Measurements from ENCODE around the gene BMPR1A.

The BMPR1A gene

DNA sequence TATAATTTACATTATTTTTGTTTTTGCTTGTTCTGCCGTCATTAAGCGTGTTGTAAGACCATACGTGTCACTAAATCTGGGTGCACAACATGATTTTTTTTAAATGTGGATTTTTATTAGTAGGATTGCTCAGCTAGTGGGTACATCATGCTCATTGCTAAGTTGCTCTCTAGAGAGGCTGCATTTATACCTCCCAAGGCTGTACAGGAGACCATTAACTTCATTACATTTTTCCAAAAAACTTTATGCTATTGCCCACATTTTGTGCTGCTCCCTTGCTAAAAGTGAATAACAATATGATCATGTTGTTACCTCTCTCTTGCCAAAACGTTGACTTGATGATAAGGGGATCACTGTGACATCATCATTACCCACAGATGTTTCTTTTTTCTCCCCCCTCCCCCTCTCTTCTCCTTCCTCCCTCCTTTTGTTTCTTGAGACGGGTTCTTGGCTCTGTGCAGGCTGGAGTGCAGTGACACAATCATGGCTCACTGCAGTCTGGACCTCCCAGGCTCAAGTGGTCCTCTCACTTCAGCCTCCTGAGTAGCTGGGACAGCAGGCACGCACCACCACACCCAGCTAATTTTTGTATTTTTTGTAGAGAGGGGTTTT lies 65.1 kb downstream of the BMPR1A start:
- H2AK5ac ChIP-seq (ENCODE audit: low read length): no peak overlapping the region
- WGBS (ENCODE audit: extremely low coverage, insufficient coverage, low lambda C conversion rate): no CpG with 5 or more reads among the region's 6 CpGs
- H4K8ac ChIP-seq (ENCODE audit: low read depth, low read length): no peak overlapping the region
- peaks cover 73% of the 10 kb centered on the region for H3K79me2 ChIP-seq (ENCODE audit: control insufficient read depth, insufficient read depth, low read length)
- H3K9ac ChIP-seq (ENCODE audit: low read length): no peak overlapping the region
- no peak overlapping the region for H3K56ac ChIP-seq (ENCODE audit: low read length)
- H3K23ac ChIP-seq (ENCODE audit: low read length): no peak overlapping the region
- H3K27me3 ChIP-seq (ENCODE audit: insufficient read depth, low read length, poor library complexity): no peaks in the 10 kb centered on the region
- no peak overlapping the region for H2BK5ac ChIP-seq (ENCODE audit: low read length)
- peaks cover 4% of the 10 kb centered on the region for H3K79me1 ChIP-seq (ENCODE audit: low read length)
- H3K36me3 ChIP-seq (ENCODE audit: control insufficient read depth, insufficient read depth, low read length): no peaks in the 10 kb centered on the region
- H3K4ac ChIP-seq (ENCODE audit: low read depth, low read length): no peak overlapping the region
- no peak overlapping the region for H3K4me3 ChIP-seq (ENCODE audit: low read length)
- no peak overlapping the region for H3K27ac ChIP-seq (ENCODE audit: low read depth, low read length)
- peaks cover 12% of the 10 kb centered on the region for H3K4me1 ChIP-seq (ENCODE audit: control insufficient read depth, low read depth, low read length)
- H3K4me2 ChIP-seq (ENCODE audit: low read length): no peak overlapping the region
- DNase-seq: no peak
- H4K5ac ChIP-seq (ENCODE audit: low read length): no peak overlapping the region
- H2BK15ac ChIP-seq (replicated peaks; ENCODE audit: low read depth): no peak overlapping the region
- no peak overlapping the region for H2BK120ac ChIP-seq (ENCODE audit: low read depth, low read length)
- no peak overlapping the region for H3K18ac ChIP-seq (ENCODE audit: low read length)

DNA sequence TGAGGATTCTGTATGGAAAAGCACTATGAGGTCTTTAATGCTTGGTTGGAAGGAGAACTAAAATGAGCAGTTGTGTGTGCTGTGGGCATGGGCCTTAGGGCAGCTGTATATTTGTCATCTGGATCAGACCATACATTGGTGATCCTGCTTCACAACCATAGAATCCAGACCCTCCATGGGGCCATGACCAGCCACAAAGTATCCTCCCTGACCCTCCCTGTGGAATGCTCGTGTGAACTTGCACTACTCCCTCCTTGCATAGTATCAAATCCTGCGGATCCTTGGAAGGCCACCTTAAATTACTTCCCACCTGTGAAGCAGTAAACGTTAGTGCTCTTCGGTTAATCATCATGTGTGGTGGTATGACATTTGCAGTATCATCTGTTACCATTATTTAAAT lies 67.1 kb downstream of the BMPR1A start:
- H3K56ac ChIP-seq (ENCODE audit: low read length): no peak overlapping the region
- no peak overlapping the region for H2BK120ac ChIP-seq (ENCODE audit: low read depth, low read length)
- no peaks in the 10 kb centered on the region for H3K36me3 ChIP-seq (ENCODE audit: control insufficient read depth, insufficient read depth, low read length)
- peak; percentile 65 for DNase-seq
- no peak overlapping the region for H3K4me2 ChIP-seq (ENCODE audit: low read length)
- H3K27me3 ChIP-seq (ENCODE audit: insufficient read depth, low read length, poor library complexity): no peaks in the 10 kb centered on the region
- H3K79me2 ChIP-seq (ENCODE audit: control insufficient read depth, insufficient read depth, low read length): peaks cover 73% of the 10 kb centered on the region
- H3K4me1 ChIP-seq (ENCODE audit: control insufficient read depth, low read depth, low read length): peaks cover 8% of the 10 kb centered on the region
- no peak overlapping the region for H2AK5ac ChIP-seq (ENCODE audit: low read length)
- no peak overlapping the region for H3K4ac ChIP-seq (ENCODE audit: low read depth, low read length)
- no peak overlapping the region for H3K9ac ChIP-seq (ENCODE audit: low read length)
- H2BK15ac ChIP-seq (replicated peaks; ENCODE audit: low read depth): no peak overlapping the region
- no CpG with 5 or more reads among the region's 4 CpGs for WGBS (ENCODE audit: extremely low coverage, insufficient coverage, low lambda C conversion rate)
- H3K27ac ChIP-seq (ENCODE audit: low read depth, low read length): no peak overlapping the region
- no peak overlapping the region for H4K5ac ChIP-seq (ENCODE audit: low read length)
- H3K4me3 ChIP-seq (ENCODE audit: low read length): no peak overlapping the region
- no peak overlapping the region for H4K8ac ChIP-seq (ENCODE audit: low read depth, low read length)
- H2BK5ac ChIP-seq (ENCODE audit: low read length): no peak overlapping the region
- no peak overlapping the region for H3K18ac ChIP-seq (ENCODE audit: low read length)
- H3K79me1 ChIP-seq (ENCODE audit: low read length): peaks cover 6% of the 10 kb centered on the region
- H3K23ac ChIP-seq (ENCODE audit: low read length): no peak overlapping the region

DNA sequence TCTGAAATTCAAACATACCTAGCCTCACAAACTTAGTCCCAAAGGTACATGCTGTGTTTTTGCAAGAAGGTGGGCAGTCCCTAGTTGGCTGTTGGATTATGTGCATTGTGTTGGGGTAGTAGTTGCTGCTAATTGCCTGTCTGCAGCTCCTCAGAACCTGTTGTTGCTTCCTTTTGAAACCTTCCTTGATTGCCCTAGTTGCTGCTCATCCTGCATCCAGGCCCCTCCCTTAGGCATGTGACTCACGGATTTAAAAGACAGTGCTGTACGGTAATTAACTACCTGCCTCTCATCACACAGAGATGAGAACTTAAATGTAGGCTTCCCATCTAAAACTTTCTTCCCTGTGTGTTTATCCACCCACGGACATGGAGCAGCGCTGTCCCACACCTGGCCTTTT lies 67.7 kb downstream of the BMPR1A start:
- WGBS (ENCODE audit: extremely low coverage, insufficient coverage, low lambda C conversion rate): no CpG with 5 or more reads among the region's 4 CpGs

DNA sequence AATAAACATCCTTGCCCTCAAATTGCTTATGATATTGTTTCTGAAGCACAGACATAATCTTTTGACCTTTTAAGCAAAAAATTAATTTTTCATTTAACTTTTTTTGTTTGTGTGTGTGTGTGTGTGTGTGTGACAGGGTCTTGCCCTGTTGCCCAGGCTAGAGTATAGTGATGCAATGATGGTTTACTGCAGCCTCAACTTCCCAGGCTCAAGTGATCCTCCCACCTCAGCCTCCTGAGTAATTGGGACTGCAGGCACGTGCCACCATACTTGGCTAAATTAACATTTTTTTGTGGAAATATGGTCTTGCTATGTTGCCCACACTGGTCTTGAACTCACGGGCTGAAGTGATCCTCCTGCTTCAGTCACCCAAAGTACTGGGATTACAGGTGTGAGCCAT lies 68.9 kb downstream of the BMPR1A start:
- no CpG with 5 or more reads among the region's 2 CpGs for WGBS (ENCODE audit: extremely low coverage, insufficient coverage, low lambda C conversion rate)
- H3K9ac ChIP-seq (ENCODE audit: low read length): no peak overlapping the region
- H4K8ac ChIP-seq (ENCODE audit: low read depth, low read length): no peak overlapping the region
- no peak overlapping the region for H2BK5ac ChIP-seq (ENCODE audit: low read length)
- DNase-seq: no peak
- H2BK120ac ChIP-seq (ENCODE audit: low read depth, low read length): no peak overlapping the region
- H4K5ac ChIP-seq (ENCODE audit: low read length): no peak overlapping the region
- H3K4me1 ChIP-seq (ENCODE audit: control insufficient read depth, low read depth, low read length): peaks cover 13% of the 10 kb centered on the region
- H3K27me3 ChIP-seq (ENCODE audit: insufficient read depth, low read length, poor library complexity): no peaks in the 10 kb centered on the region
- no peaks in the 10 kb centered on the region for H3K36me3 ChIP-seq (ENCODE audit: control insufficient read depth, insufficient read depth, low read length)
- no peak overlapping the region for H3K4ac ChIP-seq (ENCODE audit: low read depth, low read length)
- H2BK15ac ChIP-seq (replicated peaks; ENCODE audit: low read depth): no peak overlapping the region
- H3K27ac ChIP-seq (ENCODE audit: low read depth, low read length): no peak overlapping the region
- H3K56ac ChIP-seq (ENCODE audit: low read length): no peak overlapping the region
- peaks cover 73% of the 10 kb centered on the region for H3K79me2 ChIP-seq (ENCODE audit: control insufficient read depth, insufficient read depth, low read length)
- H3K18ac ChIP-seq (ENCODE audit: low read length): no peak overlapping the region
- H3K4me2 ChIP-seq (ENCODE audit: low read length): no peak overlapping the region
- peaks cover 7% of the 10 kb centered on the region for H3K79me1 ChIP-seq (ENCODE audit: low read length)
- no peak overlapping the region for H3K4me3 ChIP-seq (ENCODE audit: low read length)
- no peak overlapping the region for H2AK5ac ChIP-seq (ENCODE audit: low read length)
- H3K23ac ChIP-seq (ENCODE audit: low read length): no peak overlapping the region

More for the DNA sequence above, 67.7 kb downstream of the BMPR1A start:
- Histone ChIP-seq H3K4ac (ENCODE audit: low read depth, low read length) (no peak overlapping the region), H4K5ac (ENCODE audit: low read length) (no peak overlapping the region), H3K4me3 (ENCODE audit: low read length) (no peak overlapping the region), H3K23ac (ENCODE audit: low read length) (no peak overlapping the region), H3K18ac (ENCODE audit: low read length) (no peak overlapping the region), H3K56ac (ENCODE audit: low read length) (no peak overlapping the region), H3K4me1 (ENCODE audit: control insufficient read depth, low read depth, low read length) (peaks cover 8% of the 10 kb centered on the region), H3K79me2 (ENCODE audit: control insufficient read depth, insufficient read depth, low read length) (peaks cover 73% of the 10 kb centered on the region), H4K8ac (ENCODE audit: low read depth, low read length) (no peak overlapping the region), H3K4me2 (ENCODE audit: low read length) (peak overlapping the region; percentile 11), H3K79me1 (ENCODE audit: low read length) (peaks cover 6% of the 10 kb centered on the region), H3K36me3 (ENCODE audit: control insufficient read depth, insufficient read depth, low read length) (no peaks in the 10 kb centered on the region), H2BK120ac (ENCODE audit: low read depth, low read length) (no peak overlapping the region), H3K9ac (ENCODE audit: low read length) (no peak overlapping the region), H2BK5ac (ENCODE audit: low read length) (peak overlapping the region; percentile 59), H2AK5ac (ENCODE audit: low read length) (no peak overlapping the region), H3K27ac (ENCODE audit: low read depth, low read length) (no peak overlapping the region), H3K27me3 (ENCODE audit: insufficient read depth, low read length, poor library complexity) (no peaks in the 10 kb centered on the region), H2BK15ac (replicated peaks; ENCODE audit: low read depth) (no peak overlapping the region)
- peak; percentile 64 for DNase-seq

DNA sequence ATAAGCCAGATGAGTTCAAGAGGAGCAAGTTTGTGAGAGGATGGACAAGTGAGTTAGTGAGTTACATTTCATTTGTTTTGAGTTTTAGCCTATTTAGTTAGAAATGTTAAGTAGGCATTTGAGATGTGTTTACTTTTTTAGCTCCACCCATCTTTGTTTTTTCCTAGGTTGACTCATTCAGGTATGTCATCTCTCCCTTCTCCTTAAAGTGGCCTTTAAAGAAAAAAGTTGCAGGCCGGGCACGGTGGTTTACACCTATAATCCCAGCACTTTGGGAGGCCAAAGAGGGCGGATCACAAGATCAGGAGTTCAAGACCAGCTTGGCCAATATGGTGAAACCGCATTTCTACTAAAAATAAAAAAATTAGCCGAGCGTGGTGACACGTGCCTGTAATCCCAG lies 71.2 kb downstream of the BMPR1A start:
- Histone ChIP-seq H3K23ac (ENCODE audit: low read length) (no peak overlapping the region), H4K8ac (ENCODE audit: low read depth, low read length) (no peak overlapping the region)

DNA sequence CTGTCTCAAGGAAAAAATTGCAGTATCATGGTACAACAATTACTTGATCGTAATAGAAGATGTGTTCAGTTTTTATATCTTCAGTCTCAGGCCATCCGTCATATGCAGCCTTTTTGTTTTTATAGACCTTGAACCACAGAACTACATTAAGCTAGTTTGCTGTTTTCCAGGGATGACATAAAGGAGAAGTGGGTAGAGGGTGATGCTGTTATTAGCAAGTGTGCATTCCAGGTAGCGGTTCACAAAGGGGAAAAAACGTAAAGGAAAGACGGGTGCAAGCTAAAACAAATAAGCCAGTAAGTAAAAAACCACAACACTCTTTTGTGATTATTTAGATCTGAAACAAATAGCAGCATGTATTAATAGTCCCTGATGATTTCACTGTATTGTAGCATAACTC lies 71.7 kb downstream of the BMPR1A start:
- Histone ChIP-seq H2BK5ac (ENCODE audit: low read length) (no peak overlapping the region), H3K4me3 (ENCODE audit: low read length) (no peak overlapping the region)
- WGBS (ENCODE audit: extremely low coverage, insufficient coverage, low lambda C conversion rate): no CpG with 5 or more reads among the region's 5 CpGs

More for the DNA sequence above, 71.2 kb downstream of the BMPR1A start:
- Histone ChIP-seq H2BK120ac (ENCODE audit: low read depth, low read length) (no peak overlapping the region), H3K9ac (ENCODE audit: low read length) (no peak overlapping the region), H3K79me2 (ENCODE audit: control insufficient read depth, insufficient read depth, low read length) (peaks cover 75% of the 10 kb centered on the region), H3K36me3 (ENCODE audit: control insufficient read depth, insufficient read depth, low read length) (no peaks in the 10 kb centered on the region), H3K18ac (ENCODE audit: low read length) (peak overlapping the region; percentile 41), H3K79me1 (ENCODE audit: low read length) (peaks cover 9% of the 10 kb centered on the region), H3K4me2 (ENCODE audit: low read length) (no peak overlapping the region), H2BK15ac (replicated peaks; ENCODE audit: low read depth) (no peak overlapping the region), H2AK5ac (ENCODE audit: low read length) (no peak overlapping the region), H2BK5ac (ENCODE audit: low read length) (no peak overlapping the region), H4K5ac (ENCODE audit: low read length) (no peak overlapping the region), H3K4me1 (ENCODE audit: control insufficient read depth, low read depth, low read length) (peaks cover 15% of the 10 kb centered on the region), H3K4ac (ENCODE audit: low read depth, low read length) (no peak overlapping the region), H3K27ac (ENCODE audit: low read depth, low read length) (no peak overlapping the region), H3K56ac (ENCODE audit: low read length) (no peak overlapping the region), H3K4me3 (ENCODE audit: low read length) (no peak overlapping the region), H3K27me3 (ENCODE audit: insufficient read depth, low read length, poor library complexity) (no peaks in the 10 kb centered on the region)
- DNase-seq: peak; percentile 81
- WGBS (ENCODE audit: extremely low coverage, insufficient coverage, low lambda C conversion rate): no CpG with 5 or more reads among the region's 7 CpGs

More for the DNA sequence above, 71.7 kb downstream of the BMPR1A start:
- Histone ChIP-seq H3K4me1 (ENCODE audit: control insufficient read depth, low read depth, low read length) (peaks cover 15% of the 10 kb centered on the region), H4K5ac (ENCODE audit: low read length) (no peak overlapping the region), H3K23ac (ENCODE audit: low read length) (peak overlapping the region; percentile 6), H2AK5ac (ENCODE audit: low read length) (no peak overlapping the region), H2BK120ac (ENCODE audit: low read depth, low read length) (no peak overlapping the region), H3K79me2 (ENCODE audit: control insufficient read depth, insufficient read depth, low read length) (peaks cover 78% of the 10 kb centered on the region), H3K79me1 (ENCODE audit: low read length) (peaks cover 9% of the 10 kb centered on the region), H4K8ac (ENCODE audit: low read depth, low read length) (no peak overlapping the region), H3K36me3 (ENCODE audit: control insufficient read depth, insufficient read depth, low read length) (no peaks in the 10 kb centered on the region), H3K27ac (ENCODE audit: low read depth, low read length) (no peak overlapping the region), H3K56ac (ENCODE audit: low read length) (peak overlapping the region; percentile 17), H3K9ac (ENCODE audit: low read length) (no peak overlapping the region), H3K4me2 (ENCODE audit: low read length) (no peak overlapping the region), H3K27me3 (ENCODE audit: insufficient read depth, low read length, poor library complexity) (no peaks in the 10 kb centered on the region), H2BK15ac (replicated peaks; ENCODE audit: low read depth) (no peak overlapping the region), H3K4ac (ENCODE audit: low read depth, low read length) (no peak overlapping the region), H3K18ac (ENCODE audit: low read length) (peak overlapping the region; percentile 41)
- DNase-seq: no peak
